RWPE2 (cell line): ENCODE measurements around the gene LRRC73.
A peak's percentile ranks its signal among the peaks of the same experiment; 100 is the strongest.

Experiments used
- ATAC-seq: fragments of 200-7000 bp; cut with Tn5 transposase; 3 replicates; pipeline ENCODE4 v1.9.1; 2021; ENCODE audit warnings: low read depth
- DNase-seq: peaks from one replicate; pipeline ENCODE4 v3.0.0-alpha.2; 2020; ENCODE audit warnings: low spot score
- H3K27ac ChIP-seq: fragments of 450-650 bp; 2 replicates; pipeline ENCODE4 v1.5.1; 2017; ENCODE audit warnings: mild to moderate bottlenecking; ENCODE audit not compliant: poor library complexity, severe bottlenecking
- H3K27me3 ChIP-seq: fragments of 250-450 bp; sonication (Bioruptor Pico); 2 replicates; pipeline ENCODE4 v1.5.1; 2021; ENCODE audit warnings: mild to moderate bottlenecking, moderate library complexity; ENCODE audit not compliant: insufficient read depth, poor library complexity, severe bottlenecking
- H3K36me3 ChIP-seq: fragments of 250-450 bp; sonication (Bioruptor Pico); 2 replicates; pipeline ENCODE4 v1.5.1; 2020; ENCODE audit warnings: low read depth, mild to moderate bottlenecking, moderate library complexity
- H3K4me1 ChIP-seq: fragments of 250-450 bp; sonication (Bioruptor Pico); 2 replicates; pipeline ENCODE4 v1.5.1; 2021; ENCODE audit warnings: mild to moderate bottlenecking, moderate library complexity; ENCODE audit not compliant: insufficient read depth, poor library complexity, severe bottlenecking
- H3K4me3 ChIP-seq: fragments of 250-450 bp; sonication (Bioruptor Pico); 2 replicates; pipeline ENCODE4 v1.5.1; 2021; ENCODE audit warnings: mild to moderate bottlenecking, moderate library complexity; ENCODE audit not compliant: severe bottlenecking
- H3K9me3 ChIP-seq: fragments of 250-450 bp; sonication (Bioruptor Pico); 2 replicates; pipeline ENCODE4 v1.5.1; 2021; ENCODE audit warnings: mild to moderate bottlenecking, moderate library complexity; ENCODE audit not compliant: severe bottlenecking
- TF ChIP-seq, protein P1 (sequence below): fragments of 450-650 bp; IDR thresholded peaks from one replicate; pipeline ENCODE4 v1.5.1; 2017; ENCODE audit warnings: mild to moderate bottlenecking, moderate library complexity; ENCODE audit not compliant: poor library complexity, severe bottlenecking

The LRRC73 gene

GRCh38 chr6:43517505-43518357 lies 7.6 kb upstream of the LRRC73 start:
- ATAC-seq: no peak
- H3K27me3 ChIP-seq: no peaks in the 10 kb centered on the region
- peaks cover 67% of the 10 kb centered on the region for H3K36me3 ChIP-seq
- no peaks in the 10 kb centered on the region for H3K9me3 ChIP-seq
- no peaks in the 10 kb centered on the region for H3K4me1 ChIP-seq
- peak overlapping the region; percentile 43 for H3K27ac ChIP-seq
- TF ChIP-seq, protein P1, sequence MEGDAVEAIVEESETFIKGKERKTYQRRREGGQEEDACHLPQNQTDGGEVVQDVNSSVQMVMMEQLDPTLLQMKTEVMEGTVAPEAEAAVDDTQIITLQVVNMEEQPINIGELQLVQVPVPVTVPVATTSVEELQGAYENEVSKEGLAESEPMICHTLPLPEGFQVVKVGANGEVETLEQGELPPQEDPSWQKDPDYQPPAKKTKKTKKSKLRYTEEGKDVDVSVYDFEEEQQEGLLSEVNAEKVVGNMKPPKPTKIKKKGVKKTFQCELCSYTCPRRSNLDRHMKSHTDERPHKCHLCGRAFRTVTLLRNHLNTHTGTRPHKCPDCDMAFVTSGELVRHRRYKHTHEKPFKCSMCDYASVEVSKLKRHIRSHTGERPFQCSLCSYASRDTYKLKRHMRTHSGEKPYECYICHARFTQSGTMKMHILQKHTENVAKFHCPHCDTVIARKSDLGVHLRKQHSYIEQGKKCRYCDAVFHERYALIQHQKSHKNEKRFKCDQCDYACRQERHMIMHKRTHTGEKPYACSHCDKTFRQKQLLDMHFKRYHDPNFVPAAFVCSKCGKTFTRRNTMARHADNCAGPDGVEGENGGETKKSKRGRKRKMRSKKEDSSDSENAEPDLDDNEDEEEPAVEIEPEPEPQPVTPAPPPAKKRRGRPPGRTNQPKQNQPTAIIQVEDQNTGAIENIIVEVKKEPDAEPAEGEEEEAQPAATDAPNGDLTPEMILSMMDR: no peak
- H3K4me3 ChIP-seq: peak overlapping the region; percentile 79
- DNase-seq: no peak

DNA sequence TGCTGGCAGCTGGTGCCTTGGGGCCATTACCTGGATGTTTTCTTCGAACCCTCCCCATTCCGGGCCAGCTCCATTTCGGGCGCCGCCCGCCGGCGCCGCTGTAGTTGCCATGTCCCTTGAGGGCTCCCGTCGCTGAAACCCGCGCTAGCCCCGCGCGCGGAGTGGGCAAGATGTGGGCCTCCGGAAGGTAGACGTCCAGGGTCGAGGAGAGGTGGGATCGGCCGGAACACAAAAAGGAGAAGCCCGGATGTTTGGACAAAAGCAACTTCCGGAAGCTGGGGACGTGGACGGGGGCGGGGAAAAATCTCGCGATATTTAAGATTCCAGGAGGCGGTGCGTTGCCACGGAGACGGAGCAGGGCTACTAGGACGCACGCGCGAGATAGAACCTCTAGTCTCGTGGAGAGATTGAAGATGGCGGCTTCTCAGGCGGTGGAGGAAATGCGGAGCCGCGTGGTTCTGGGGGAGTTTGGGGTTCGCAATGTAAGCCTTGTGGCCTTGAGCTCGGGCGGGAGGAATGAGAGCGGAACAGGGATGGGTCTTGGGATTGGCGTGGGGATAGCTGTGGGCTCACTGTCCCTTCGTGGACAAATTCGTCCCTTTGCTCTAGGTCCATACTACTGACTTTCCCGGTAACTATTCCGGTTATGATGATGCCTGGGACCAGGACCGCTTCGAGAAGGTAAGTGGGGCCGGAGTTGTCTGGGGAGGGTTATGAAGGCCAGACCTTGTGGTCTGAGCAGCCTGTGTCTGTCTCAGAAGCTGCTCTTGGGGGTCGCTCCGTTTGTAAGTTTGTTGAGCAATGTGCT lies 6.8 kb upstream of the LRRC73 start, which contains the start of the genes POLR1C and YIPF3:
Gene POLR1C, plus strand, starts transcription at position 393 of the 808 bp plus-strand sequence. Its CDS starts 21 bp downstream, at position 414.
Gene YIPF3, minus strand, starts transcription at position 230 of the 808 bp plus-strand sequence. Its CDS starts 119 bp downstream, at position 111.
- H3K27ac ChIP-seq: peak within 1 kb of the TSS; percentile 43
- DNase-seq (peak; percentile 96), ATAC-seq (peak; percentile 86)
- peaks cover 59% of the 10 kb centered on the region for H3K36me3 ChIP-seq
- no peaks in the 10 kb centered on the region for H3K9me3 ChIP-seq
- peak within 1 kb of the TSS; percentile 79 for H3K4me3 ChIP-seq
- no peaks in the 10 kb centered on the region for H3K4me1 ChIP-seq
- TF ChIP-seq, protein P1: no peak
- H3K27me3 ChIP-seq: no peaks in the 10 kb centered on the region

DNA sequence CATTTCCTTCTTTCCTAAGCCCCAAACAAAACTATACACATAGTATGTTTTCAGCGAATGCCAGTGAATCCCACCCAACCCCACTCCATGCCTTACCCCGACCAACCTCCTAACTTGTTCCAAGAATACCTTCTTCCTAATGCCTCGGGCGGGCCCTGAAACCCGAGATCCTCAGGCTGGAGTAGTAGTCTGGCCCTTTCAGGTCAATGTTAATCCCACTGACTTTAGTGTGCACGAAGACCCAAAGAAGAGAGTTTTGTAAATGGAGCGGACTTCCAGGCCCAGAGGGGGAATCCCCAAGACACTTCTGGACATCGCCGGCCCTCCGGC lies 6.2 kb upstream of the LRRC73 start:
- H3K27me3 ChIP-seq: no peaks in the 10 kb centered on the region
- peaks cover 53% of the 10 kb centered on the region for H3K36me3 ChIP-seq
- no peaks in the 10 kb centered on the region for H3K4me1 ChIP-seq
- peak overlapping the region; percentile 43 for H3K27ac ChIP-seq
- ATAC-seq: peak; percentile 40
- no peak for DNase-seq
- no peaks in the 10 kb centered on the region for H3K9me3 ChIP-seq
- peak overlapping the region; percentile 79 for H3K4me3 ChIP-seq
- TF ChIP-seq, protein P1: no peak

GRCh38 chr6:43515808-43516207 lies 5.7 kb upstream of the LRRC73 start:
- Histone ChIP-seq H3K36me3 (peaks cover 48% of the 10 kb centered on the region), H3K4me1 (no peaks in the 10 kb centered on the region), H3K27ac (peak overlapping the region; percentile 43), H3K9me3 (no peaks in the 10 kb centered on the region), H3K4me3 (peak overlapping the region; percentile 79), H3K27me3 (no peaks in the 10 kb centered on the region)
- ATAC-seq: no peak
- TF ChIP-seq, protein P1: no peak
- DNase-seq: no peak
